ENCODE results near the gene PRR22. TPM values are rescaled to one million over a fixed set of nuclear protein-coding genes. Genes with fewer than 3 reads are reported as not detected.

PRR22 gene
- total RNA-seq = 1 to 10 TPM; 1.6 to 6.8 TPM

- H3K36me3 ChIP-seq = peaks cover 10 to 43% of the 10 kb centered on the region in 2 donors
- no peak for TF ChIP-seq CTCF (IDR thresholded peaks at IDR 0.05)
- no peak for TF ChIP-seq POLR2A (IDR thresholded peaks at IDR 0.05)
- no peak for TF ChIP-seq POLR2AphosphoS5 (IDR thresholded peaks at IDR 0.05)
- intact Hi-C loops (cut with DNase I) = no loop called here
Observed at GRCh38 chr19:5784581-5785147, at the start of gene PRR22. Gene PRR22 (minus strand): TSS chr19:5784746. CDS start chr19:5784660, 86 bp downstream.

GRCh38 chr19:5832527-5833216 lies 48.1 kb upstream of the PRR22 start:
- H3K9me3 ChIP-seq = no peaks in the 10 kb centered on the region
- intact Hi-C loops (cut with DNase I) = no loop called here
- DNase-seq (ENCODE audit: low spot score) = no peak
- TF ChIP-seq POLR2AphosphoS5 (IDR thresholded peaks at IDR 0.05) (no peak), POLR2A (IDR thresholded peaks at IDR 0.05) (no peak), CTCF (IDR thresholded peaks at IDR 0.05) (no peak)
- no peaks in the 10 kb centered on the region for H3K27me3 ChIP-seq (replicated peaks; ENCODE audit: insufficient read depth)
- no peak overlapping the region for H3K27ac ChIP-seq
- no peaks in the 10 kb centered on the region for H3K4me1 ChIP-seq (replicated peaks)
- no peaks in the 10 kb centered on the region for H3K36me3 ChIP-seq
- H3K4me3 ChIP-seq = no peak overlapping the region
- WGBS = 86% methylated on average over 6 of the region's 6 CpGs

More at GRCh38 chr19:5784581-5785147, at the start of gene PRR22:
- Histone ChIP-seq H3K27me3 (replicated peaks; ENCODE audit: insufficient read depth) (no peaks in the 10 kb centered on the region), H3K27ac (no peak within 1 kb of the TSS), H3K4me3 (no peak within 1 kb of the TSS), H3K4me1 (replicated peaks) (no peaks in the 10 kb centered on the region), H3K9me3 (no peaks in the 10 kb centered on the region)
- no peak for DNase-seq (ENCODE audit: low spot score)
- 86% methylated on average over 15 of the region's 15 CpGs for WGBS

DNA sequence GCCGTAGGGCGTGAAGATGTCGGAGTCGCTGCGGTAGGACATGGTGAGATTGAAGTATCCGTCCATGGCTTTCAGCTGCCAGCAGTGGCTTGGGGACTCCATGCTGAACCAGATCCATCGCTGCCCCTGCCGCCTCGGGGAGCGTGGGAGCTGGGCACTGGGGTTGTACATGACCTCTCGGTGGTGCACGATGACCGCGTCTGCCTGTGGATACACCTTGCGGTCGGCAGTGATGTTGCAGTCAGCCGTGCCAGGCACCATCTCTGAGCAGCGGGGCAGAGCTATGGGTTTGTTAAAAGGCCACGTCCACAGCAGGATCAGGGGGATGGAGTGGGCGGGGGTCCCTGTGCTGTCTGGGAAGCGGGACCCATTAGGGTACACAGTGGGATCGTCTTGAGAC lies 47.5 kb upstream of the PRR22 start:
- Histone ChIP-seq H3K27ac (no peak overlapping the region), H3K27me3 (replicated peaks; ENCODE audit: insufficient read depth) (no peaks in the 10 kb centered on the region), H3K4me3 (no peak overlapping the region), H3K9me3 (no peaks in the 10 kb centered on the region), H3K36me3 (no peaks in the 10 kb centered on the region), H3K4me1 (replicated peaks) (no peaks in the 10 kb centered on the region)
- TF ChIP-seq POLR2AphosphoS5 (IDR thresholded peaks at IDR 0.05) (no peak), CTCF (IDR thresholded peaks at IDR 0.05) (no peak), POLR2A (IDR thresholded peaks at IDR 0.05) (no peak)
- no peak for DNase-seq (ENCODE audit: low spot score)
- 90% methylated on average over 13 of the region's 22 CpGs for WGBS
- intact Hi-C loops (cut with DNase I) = no loop called here

GRCh38 chr19:5831159-5831558 lies 46.6 kb upstream of the PRR22 start:
- Histone ChIP-seq H3K36me3 (no peaks in the 10 kb centered on the region), H3K9me3 (no peaks in the 10 kb centered on the region), H3K27ac (no peak overlapping the region), H3K4me3 (no peak overlapping the region), H3K27me3 (replicated peaks; ENCODE audit: insufficient read depth) (no peaks in the 10 kb centered on the region), H3K4me1 (replicated peaks) (no peaks in the 10 kb centered on the region)
- intact Hi-C loops (cut with DNase I) = no loop called here
- 92% methylated on average over 5 of the region's 9 CpGs for WGBS
- TF ChIP-seq CTCF (IDR thresholded peaks at IDR 0.05) (no peak), POLR2A (IDR thresholded peaks at IDR 0.05) (no peak), POLR2AphosphoS5 (IDR thresholded peaks at IDR 0.05) (no peak)
- DNase-seq (ENCODE audit: low spot score) = no peak
